ENCODE data around the gene ACTMAP.
A peak's percentile ranks its signal among the peaks of the same experiment; 100 is the strongest.

The ACTMAP gene

GRCh38 chr19:40702337-40703012 is 47.8 kb downstream of the ACTMAP start:
- Histone ChIP-seq H3K4me1 (ENCODE audit: control insufficient read depth, insufficient read depth, low read length, poor library complexity, severe bottlenecking) (no peaks in the 10 kb centered on the region), H3K36me3 (ENCODE audit: control insufficient read depth, insufficient read depth, low read length) (peaks cover 28% of the 10 kb centered on the region)
- DNase-seq: no peak

GRCh38 chr19:40701758-40702157 is 48.5 kb downstream of the ACTMAP start:
- no peak overlapping the region for H3K4me3 ChIP-seq (ENCODE audit: insufficient read depth, low read depth, low read length, poor library complexity, severe bottlenecking)
- H3K27ac ChIP-seq (ENCODE audit: insufficient read depth, low read length, poor library complexity, severe bottlenecking): no peak overlapping the region
- H3K36me3 ChIP-seq (ENCODE audit: control insufficient read depth, insufficient read depth, low read length): peaks cover 28% of the 10 kb centered on the region
- no peaks in the 10 kb centered on the region for H3K4me1 ChIP-seq (ENCODE audit: control insufficient read depth, insufficient read depth, low read length, poor library complexity, severe bottlenecking)
- DNase-seq: no peak
- H3K9me3 ChIP-seq (ENCODE audit: control insufficient read depth, low read length): no peaks in the 10 kb centered on the region
- no peaks in the 10 kb centered on the region for H3K27me3 ChIP-seq (replicated peaks; ENCODE audit: control insufficient read depth, insufficient read depth, low read length, poor library complexity, severe bottlenecking)

More at GRCh38 chr19:40702337-40703012, 47.8 kb downstream of the ACTMAP start:
- H3K9me3 ChIP-seq (ENCODE audit: control insufficient read depth, low read length): no peaks in the 10 kb centered on the region
- no peak overlapping the region for H3K4me3 ChIP-seq (ENCODE audit: insufficient read depth, low read depth, low read length, poor library complexity, severe bottlenecking)
- H3K27ac ChIP-seq (ENCODE audit: insufficient read depth, low read length, poor library complexity, severe bottlenecking): no peak overlapping the region
- H3K27me3 ChIP-seq (replicated peaks; ENCODE audit: control insufficient read depth, insufficient read depth, low read length, poor library complexity, severe bottlenecking): no peaks in the 10 kb centered on the region

GRCh38 chr19:40700083-40700482 is 50.2 kb downstream of the ACTMAP start:
- Histone ChIP-seq H3K27ac (ENCODE audit: insufficient read depth, low read length, poor library complexity, severe bottlenecking) (no peak overlapping the region), H3K36me3 (ENCODE audit: control insufficient read depth, insufficient read depth, low read length) (peaks cover 28% of the 10 kb centered on the region), H3K4me3 (ENCODE audit: insufficient read depth, low read depth, low read length, poor library complexity, severe bottlenecking) (no peak overlapping the region), H3K4me1 (ENCODE audit: control insufficient read depth, insufficient read depth, low read length, poor library complexity, severe bottlenecking) (no peaks in the 10 kb centered on the region), H3K27me3 (replicated peaks; ENCODE audit: control insufficient read depth, insufficient read depth, low read length, poor library complexity, severe bottlenecking) (no peaks in the 10 kb centered on the region), H3K9me3 (ENCODE audit: control insufficient read depth, low read length) (no peaks in the 10 kb centered on the region)
- no peak for DNase-seq

- Histone ChIP-seq H3K36me3 (ENCODE audit: control insufficient read depth, insufficient read depth, low read length) (peaks cover 15% of the 10 kb centered on the region), H3K9me3 (ENCODE audit: control insufficient read depth, low read length) (no peaks in the 10 kb centered on the region), H3K4me3 (ENCODE audit: insufficient read depth, low read depth, low read length, poor library complexity, severe bottlenecking) (no peak overlapping the region), H3K4me1 (ENCODE audit: control insufficient read depth, insufficient read depth, low read length, poor library complexity, severe bottlenecking) (no peaks in the 10 kb centered on the region), H3K27me3 (replicated peaks; ENCODE audit: control insufficient read depth, insufficient read depth, low read length, poor library complexity, severe bottlenecking) (no peaks in the 10 kb centered on the region), H3K27ac (ENCODE audit: insufficient read depth, low read length, poor library complexity, severe bottlenecking) (no peak overlapping the region)
- no peak for DNase-seq
These were observed 53.3 kb downstream of the ACTMAP start for GRCh38 chr19:40697007-40697406.

GRCh38 chr19:40695881-40696280 is 54.4 kb downstream of the ACTMAP start:
- Histone ChIP-seq H3K27ac (ENCODE audit: insufficient read depth, low read length, poor library complexity, severe bottlenecking) (no peak overlapping the region), H3K4me3 (ENCODE audit: insufficient read depth, low read depth, low read length, poor library complexity, severe bottlenecking) (no peak overlapping the region), H3K36me3 (ENCODE audit: control insufficient read depth, insufficient read depth, low read length) (peaks cover 10% of the 10 kb centered on the region), H3K4me1 (ENCODE audit: control insufficient read depth, insufficient read depth, low read length, poor library complexity, severe bottlenecking) (peaks cover 3% of the 10 kb centered on the region), H3K27me3 (replicated peaks; ENCODE audit: control insufficient read depth, insufficient read depth, low read length, poor library complexity, severe bottlenecking) (no peaks in the 10 kb centered on the region), H3K9me3 (ENCODE audit: control insufficient read depth, low read length) (no peaks in the 10 kb centered on the region)
- DNase-seq: no peak

- Histone ChIP-seq H3K4me3 (ENCODE audit: insufficient read depth, low read depth, low read length, poor library complexity, severe bottlenecking) (no peak overlapping the region), H3K27ac (ENCODE audit: insufficient read depth, low read length, poor library complexity, severe bottlenecking) (no peak overlapping the region), H3K4me1 (ENCODE audit: control insufficient read depth, insufficient read depth, low read length, poor library complexity, severe bottlenecking) (peaks cover 14% of the 10 kb centered on the region), H3K36me3 (ENCODE audit: control insufficient read depth, insufficient read depth, low read length) (peaks cover 8% of the 10 kb centered on the region), H3K9me3 (ENCODE audit: control insufficient read depth, low read length) (no peaks in the 10 kb centered on the region), H3K27me3 (replicated peaks; ENCODE audit: control insufficient read depth, insufficient read depth, low read length, poor library complexity, severe bottlenecking) (no peaks in the 10 kb centered on the region)
- DNase-seq: no peak
These were observed 56.4 kb downstream of the ACTMAP start for GRCh38 chr19:40693896-40694295.

- no peak overlapping the region for H3K4me3 ChIP-seq (ENCODE audit: insufficient read depth, low read depth, low read length, poor library complexity, severe bottlenecking)
- peaks cover 8% of the 10 kb centered on the region for H3K36me3 ChIP-seq (ENCODE audit: control insufficient read depth, insufficient read depth, low read length)
- no peaks in the 10 kb centered on the region for H3K9me3 ChIP-seq (ENCODE audit: control insufficient read depth, low read length)
- DNase-seq: no peak
- peaks cover 14% of the 10 kb centered on the region for H3K4me1 ChIP-seq (ENCODE audit: control insufficient read depth, insufficient read depth, low read length, poor library complexity, severe bottlenecking)
- no peaks in the 10 kb centered on the region for H3K27me3 ChIP-seq (replicated peaks; ENCODE audit: control insufficient read depth, insufficient read depth, low read length, poor library complexity, severe bottlenecking)
- no peak overlapping the region for H3K27ac ChIP-seq (ENCODE audit: insufficient read depth, low read length, poor library complexity, severe bottlenecking)
These were observed 57.0 kb downstream of the ACTMAP start for GRCh38 chr19:40693150-40693788.

GRCh38 chr19:40692212-40692551 is 58.1 kb downstream of the ACTMAP start:
- Histone ChIP-seq H3K9me3 (ENCODE audit: control insufficient read depth, low read length) (no peaks in the 10 kb centered on the region), H3K27me3 (replicated peaks; ENCODE audit: control insufficient read depth, insufficient read depth, low read length, poor library complexity, severe bottlenecking) (no peaks in the 10 kb centered on the region), H3K27ac (ENCODE audit: insufficient read depth, low read length, poor library complexity, severe bottlenecking) (no peak overlapping the region), H3K4me1 (ENCODE audit: control insufficient read depth, insufficient read depth, low read length, poor library complexity, severe bottlenecking) (peaks cover 14% of the 10 kb centered on the region), H3K36me3 (ENCODE audit: control insufficient read depth, insufficient read depth, low read length) (peaks cover 8% of the 10 kb centered on the region), H3K4me3 (ENCODE audit: insufficient read depth, low read depth, low read length, poor library complexity, severe bottlenecking) (no peak overlapping the region)
- no peak for DNase-seq

GRCh38 chr19:40691421-40692211 is 58.7 kb downstream of the ACTMAP start:
- peaks cover 14% of the 10 kb centered on the region for H3K4me1 ChIP-seq (ENCODE audit: control insufficient read depth, insufficient read depth, low read length, poor library complexity, severe bottlenecking)
- no peak overlapping the region for H3K4me3 ChIP-seq (ENCODE audit: insufficient read depth, low read depth, low read length, poor library complexity, severe bottlenecking)
- no peaks in the 10 kb centered on the region for H3K27me3 ChIP-seq (replicated peaks; ENCODE audit: control insufficient read depth, insufficient read depth, low read length, poor library complexity, severe bottlenecking)
- H3K9me3 ChIP-seq (ENCODE audit: control insufficient read depth, low read length): no peaks in the 10 kb centered on the region
- peaks cover 8% of the 10 kb centered on the region for H3K36me3 ChIP-seq (ENCODE audit: control insufficient read depth, insufficient read depth, low read length)
- no peak for DNase-seq
- H3K27ac ChIP-seq (ENCODE audit: insufficient read depth, low read length, poor library complexity, severe bottlenecking): peak overlapping the region; percentile 60
